HPDE6-E6E7 (cell line): ENCODE results near the gene ALKBH6.
"Not testable (repeated sequence)": the region's sequence is repeated elsewhere in the genome, so short reads cannot be mapped to it uniquely, and the experiment has no call there.

Experiments used
- DNase-seq: peaks from one replicate; pipeline ENCODE4 v3.0.0; 2011; ENCODE audit warnings: missing footprints; ENCODE audit errors: extremely low spot score

Gene ALKBH6

GRCh38 chr19:35992907-35993765 lies 20.9 kb downstream of the ALKBH6 start:
- no peak for DNase-seq

GRCh38 chr19:35991731-35992450 lies 22.1 kb downstream of the ALKBH6 start:
- DNase-seq = no peak

DNA sequence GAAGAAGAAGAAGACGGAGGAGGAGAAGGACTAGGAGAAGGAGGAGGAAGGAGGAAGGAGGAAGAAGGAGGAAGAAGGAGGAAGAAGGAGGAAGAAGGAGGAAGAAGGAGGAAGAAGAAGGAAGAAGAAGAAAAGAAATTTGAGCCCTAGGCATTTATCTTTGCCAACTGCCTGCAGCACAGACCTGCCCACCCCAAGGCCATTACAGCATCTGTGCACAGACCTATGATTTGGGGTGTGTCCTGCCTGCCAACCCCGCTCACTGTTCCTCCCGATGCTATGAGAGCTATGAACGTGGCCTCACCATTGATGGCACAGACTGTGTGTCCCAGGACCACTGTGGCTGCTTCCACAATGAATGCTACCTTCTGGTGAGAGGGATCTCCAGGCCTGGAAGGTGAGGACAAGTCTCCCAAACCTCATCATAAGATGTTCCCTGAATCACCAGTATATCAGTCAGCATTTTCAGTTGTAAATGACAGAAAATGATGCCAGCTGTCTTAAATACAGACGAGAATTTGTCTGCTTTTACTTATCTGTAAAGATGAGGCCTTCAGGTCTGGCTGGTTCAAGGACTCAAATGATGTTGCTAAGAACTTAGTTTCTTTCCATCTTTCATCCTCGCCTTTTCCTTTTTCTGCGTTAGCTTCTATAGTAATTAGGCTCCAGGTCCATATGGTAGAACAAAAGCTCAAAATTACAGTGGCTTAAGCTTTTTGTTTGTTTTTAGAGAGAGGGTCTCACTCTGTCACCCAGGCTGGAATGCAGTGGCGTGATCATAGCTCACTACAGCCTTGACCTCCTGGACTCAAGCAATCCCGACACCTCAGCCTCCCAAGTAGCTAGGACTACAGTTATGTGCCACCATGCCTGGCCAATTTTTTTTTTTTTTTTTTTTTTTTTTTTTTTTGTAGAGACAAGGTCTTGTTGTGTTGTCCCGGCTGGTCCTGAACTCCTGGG lies 23.0 kb downstream of the ALKBH6 start:
- DNase-seq = no peak

DNA sequence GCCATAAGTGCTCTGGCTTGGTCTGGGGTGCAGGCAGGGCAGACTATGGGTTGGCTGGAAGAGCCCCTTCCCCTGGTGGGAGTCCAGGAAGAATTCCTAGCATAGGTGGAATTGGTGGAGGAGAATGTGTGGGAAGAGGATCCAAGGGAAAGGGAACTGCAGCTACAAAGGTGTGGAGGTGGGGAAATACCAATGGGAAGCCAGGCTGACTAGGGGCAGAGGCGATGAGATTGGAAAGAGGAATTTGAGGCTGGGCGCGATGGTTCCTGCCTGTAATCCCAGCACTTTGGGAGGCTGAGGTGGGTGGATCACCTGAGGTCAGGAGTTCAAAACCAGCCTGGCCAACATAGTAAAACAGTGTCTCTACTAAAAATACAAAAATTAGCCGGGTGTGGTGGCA lies 23.9 kb downstream of the ALKBH6 start:
- DNase-seq = no peak

DNA sequence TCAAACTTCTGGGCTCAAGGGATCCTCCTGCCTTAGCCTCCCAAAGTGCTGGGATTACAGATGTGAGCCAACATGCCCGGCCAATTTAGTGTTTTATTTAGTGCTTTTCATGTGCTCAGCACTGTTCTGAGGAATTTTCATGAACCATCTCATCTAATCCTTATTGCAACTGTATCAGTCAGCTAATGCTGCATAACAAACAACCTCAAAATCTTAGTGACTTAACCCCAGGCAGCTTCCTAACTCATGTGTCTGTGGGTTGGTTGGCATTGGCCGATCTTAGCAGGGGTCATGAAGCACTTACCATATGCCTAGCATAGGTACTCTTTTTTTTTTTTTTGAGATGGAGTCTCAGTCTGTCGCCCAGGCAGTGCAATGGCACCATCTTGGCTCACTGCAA lies 25.2 kb downstream of the ALKBH6 start:
- DNase-seq = no peak

GRCh38 chr19:35987571-35987896 lies 26.5 kb downstream of the ALKBH6 start:
- DNase-seq = no peak

GRCh38 chr19:35986664-35987570 lies 27.1 kb downstream of the ALKBH6 start:
- no peak for DNase-seq

DNA sequence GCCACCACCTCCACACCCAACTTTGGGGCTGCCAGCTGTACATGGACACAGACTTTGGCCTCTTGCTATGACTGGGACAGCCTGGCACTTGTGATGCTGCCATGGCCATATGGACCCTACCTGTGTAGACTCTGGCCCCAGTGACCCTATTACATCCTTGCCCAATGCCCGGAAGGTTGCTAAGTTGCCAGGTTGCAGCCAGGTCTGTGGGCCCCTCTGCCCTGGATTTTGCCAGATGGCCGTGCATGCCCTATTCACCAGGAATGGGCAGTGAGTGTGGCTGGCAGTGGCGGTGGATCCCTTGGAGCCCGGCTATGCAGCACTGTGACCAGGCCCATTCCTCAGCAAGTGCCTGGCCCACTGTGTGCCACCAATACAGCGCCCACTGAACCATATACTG lies 27.9 kb downstream of the ALKBH6 start:
- DNase-seq = no peak

DNA sequence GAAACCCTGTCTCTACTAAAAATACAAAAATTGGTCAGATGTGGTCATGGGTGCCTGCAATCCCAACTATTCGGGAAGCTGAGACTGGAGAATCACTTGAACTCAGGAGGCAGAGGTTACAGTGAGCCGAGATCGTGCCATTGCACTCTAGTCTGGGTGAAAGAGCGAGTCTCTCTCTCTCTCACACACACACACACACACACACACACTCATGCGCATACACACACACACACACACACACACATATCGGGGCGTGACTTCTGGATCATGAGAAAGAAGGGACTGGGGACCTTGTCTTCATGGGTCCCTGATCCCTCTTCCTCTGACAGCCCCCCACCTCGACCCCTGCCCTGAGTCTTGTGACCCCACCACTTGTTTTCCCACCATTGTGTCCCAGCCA lies 30.8 kb downstream of the ALKBH6 start:
- no peak for DNase-seq

- not testable (repeated sequence) for DNase-seq
These were observed 33.0 kb downstream of the ALKBH6 start for GRCh38 chr19:35980997-35981396.

- DNase-seq = no peak
These were observed 35.1 kb downstream of the ALKBH6 start for GRCh38 chr19:35978832-35979365.

- DNase-seq = no peak
These were observed 35.7 kb downstream of the ALKBH6 start for GRCh38 chr19:35978271-35978670.

DNA sequence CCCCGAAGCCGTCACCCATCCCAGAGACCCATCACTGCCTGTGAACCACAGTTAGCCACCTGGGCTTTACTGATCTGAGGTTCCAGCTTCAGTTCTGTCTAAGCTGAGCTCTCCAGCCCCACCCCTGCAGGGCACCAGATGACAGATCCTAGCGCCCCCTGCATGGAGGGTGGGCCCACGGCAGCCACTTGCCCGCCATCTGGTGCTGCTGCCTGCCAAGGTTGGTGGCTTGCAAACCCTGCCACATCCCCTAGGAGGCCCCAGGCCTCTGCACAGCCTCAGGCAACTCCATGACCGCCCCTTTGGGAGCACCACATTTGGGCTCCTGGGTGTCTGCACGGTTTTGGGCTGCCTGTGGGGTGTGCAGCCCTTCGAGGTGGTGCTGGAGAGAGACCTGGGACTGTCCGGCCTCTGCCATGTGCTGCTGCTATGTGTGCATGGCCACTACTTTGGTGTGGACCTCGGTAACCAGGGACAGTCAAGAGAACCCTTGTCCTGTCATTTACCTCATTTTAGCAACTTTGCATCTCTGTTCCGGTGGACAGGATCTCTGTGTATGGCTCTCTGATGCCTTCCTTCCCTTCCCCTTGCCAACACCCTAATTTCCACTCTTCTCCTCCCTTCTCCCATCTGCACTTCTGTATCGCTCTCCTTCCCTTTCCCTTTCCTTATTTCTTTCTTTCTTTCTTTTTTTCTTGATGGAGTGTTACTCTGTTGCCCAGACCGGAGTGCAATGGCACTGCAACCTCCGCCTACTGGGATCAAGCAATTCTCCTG lies 36.4 kb downstream of the ALKBH6 start:
- DNase-seq = no peak

- no peak for DNase-seq
These were observed 38.3 kb downstream of the ALKBH6 start for GRCh38 chr19:35975608-35976214.

GRCh38 chr19:35973487-35973886 lies 40.5 kb downstream of the ALKBH6 start:
- DNase-seq = no peak

- DNase-seq = no peak
These were observed 47.2 kb downstream of the ALKBH6 start for GRCh38 chr19:35966771-35967170.

- DNase-seq = no peak
These were observed 50.5 kb downstream of the ALKBH6 start for GRCh38 chr19:35963514-35963913.

- DNase-seq = no peak
These were observed 53.5 kb downstream of the ALKBH6 start for GRCh38 chr19:35960432-35960972.

DNA sequence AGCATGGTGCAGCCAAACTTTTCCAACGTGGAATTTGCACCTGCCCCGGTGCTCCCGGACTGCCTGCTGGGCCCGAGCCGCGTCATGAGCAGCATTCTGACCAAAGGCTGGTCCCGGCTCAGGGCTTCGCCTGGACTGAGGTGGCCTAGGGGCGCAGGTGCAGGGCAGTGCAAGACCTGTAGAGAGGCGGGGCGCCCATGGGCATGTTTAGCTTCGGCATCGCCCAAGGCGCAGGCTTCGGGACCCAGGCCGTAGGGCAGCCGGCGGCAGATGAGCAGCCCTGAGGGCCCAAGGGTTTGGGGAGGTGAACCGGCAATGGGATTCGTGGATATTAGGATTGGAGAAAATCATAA lies 54.1 kb downstream of the ALKBH6 start:
- DNase-seq = no peak
